ENCODE results near the gene CCDC63.

DNA sequence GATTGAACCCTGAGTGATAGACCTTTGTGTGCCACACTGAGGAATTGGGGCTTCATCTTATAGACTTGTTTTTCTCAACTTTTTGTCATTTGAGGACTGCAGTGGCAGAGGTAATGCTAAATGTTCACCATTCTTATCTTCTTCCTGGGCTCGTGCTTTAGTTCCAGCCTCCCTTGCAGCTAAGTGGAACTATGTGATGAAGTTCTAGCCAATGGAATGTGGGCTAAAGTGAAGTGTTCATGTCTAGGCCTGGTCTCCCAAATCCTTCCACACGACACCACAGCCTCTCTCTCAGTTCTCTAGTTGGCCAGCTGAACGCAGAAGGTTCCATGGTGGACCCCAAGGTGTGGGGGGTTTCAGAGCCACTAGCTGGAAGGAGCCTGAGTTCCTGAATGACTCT lies 42.4 kb upstream of the CCDC63 start:
- TF ChIP-seq, protein P1, sequence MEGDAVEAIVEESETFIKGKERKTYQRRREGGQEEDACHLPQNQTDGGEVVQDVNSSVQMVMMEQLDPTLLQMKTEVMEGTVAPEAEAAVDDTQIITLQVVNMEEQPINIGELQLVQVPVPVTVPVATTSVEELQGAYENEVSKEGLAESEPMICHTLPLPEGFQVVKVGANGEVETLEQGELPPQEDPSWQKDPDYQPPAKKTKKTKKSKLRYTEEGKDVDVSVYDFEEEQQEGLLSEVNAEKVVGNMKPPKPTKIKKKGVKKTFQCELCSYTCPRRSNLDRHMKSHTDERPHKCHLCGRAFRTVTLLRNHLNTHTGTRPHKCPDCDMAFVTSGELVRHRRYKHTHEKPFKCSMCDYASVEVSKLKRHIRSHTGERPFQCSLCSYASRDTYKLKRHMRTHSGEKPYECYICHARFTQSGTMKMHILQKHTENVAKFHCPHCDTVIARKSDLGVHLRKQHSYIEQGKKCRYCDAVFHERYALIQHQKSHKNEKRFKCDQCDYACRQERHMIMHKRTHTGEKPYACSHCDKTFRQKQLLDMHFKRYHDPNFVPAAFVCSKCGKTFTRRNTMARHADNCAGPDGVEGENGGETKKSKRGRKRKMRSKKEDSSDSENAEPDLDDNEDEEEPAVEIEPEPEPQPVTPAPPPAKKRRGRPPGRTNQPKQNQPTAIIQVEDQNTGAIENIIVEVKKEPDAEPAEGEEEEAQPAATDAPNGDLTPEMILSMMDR (conservative IDR thresholded peaks at IDR 0.05): no peak
- no peak for TF ChIP-seq ZFX (IDR thresholded peaks at IDR 0.05)

Measured in C4-2B (cell line).